Psoas muscle (tissue), 8 donors: ENCODE data around the gene NFKBIL1. TPM values are rescaled to one million over a fixed set of nuclear protein-coding genes. Genes with fewer than 3 reads are reported as not detected.

Experiments
- ATAC-seq, 4 donors: fragments of 200-7000 bp; cut with Tn5 transposase; one replicate each; pipeline ENCODE4 v1.9.1; 2020; ENCODE audit warnings: moderate library complexity in 3 of 4, mild to moderate bottlenecking in 2 of 4
- DNase-seq, 2 donors: peaks; one replicate each; pipeline ENCODE4 v3.0.0-alpha.2; 2020
- H3K27ac ChIP-seq: fragments of 200-600 bp; one replicate; pipeline ENCODE4 v1.8.0; 2022
- H3K27me3 ChIP-seq, 3 donors: fragments of 200-600 bp in 1 of 3; one replicate each; pipeline versions ENCODE4 v1.6.1 to v1.8.0; 2013 to 2022; ENCODE audit warnings: low read length in 2 of 3, mild to moderate bottlenecking in 2 of 3, moderate library complexity in 1 of 3; ENCODE audit not compliant: insufficient read depth in 3 of 3
- H3K36me3 ChIP-seq, 2 donors: fragments of 200-600 bp in 1 of 2; one replicate each; pipeline versions ENCODE4 v1.6.1 to v1.8.0; 2013 to 2022; ENCODE audit warnings: low read depth in 1 of 2, mild to moderate bottlenecking in 1 of 2, moderate library complexity in 1 of 2; ENCODE audit not compliant: insufficient read depth in 1 of 2
- H3K4me1 ChIP-seq: fragments of 200-600 bp; one replicate; pipeline ENCODE4 v1.8.0; 2022
- H3K4me3 ChIP-seq: fragments of 200-600 bp; one replicate; pipeline ENCODE4 v1.8.0; 2022; ENCODE audit warnings: mild to moderate bottlenecking
- H3K9me3 ChIP-seq: fragments of 200-600 bp; one replicate; pipeline ENCODE4 v1.8.0; 2022
- CTCF ChIP-seq: fragments of 200-600 bp; IDR thresholded peaks from one replicate; pipeline ENCODE4 v1.8.0; 2022; ENCODE audit warnings: antibody characterized with exemption
- WGBS, 3 donors: extraction: QIAGEN DNeasy Blood & Tissue Kit; methylation state at CpG; one replicate each; pipeline versions ENCODE4 v1.1.6 to v1.1.7; 2013; 5-methylcytosine and 5-hydroxymethylcytosine counted together
- intact Hi-C, 2 donors: fragments of 100-400 bp; cut with DNase I; formaldehyde crosslinking; loops; one replicate each; pipeline versions ENCODE4 v1.11.0 to v1.14.2; 2022
- polyA plus RNA-seq, 3 donors: library from polyadenylated mRNA; stranded (reverse); fragments of 200-250 nt; gene quantifications; one replicate each; pipeline ENCODE4 v1.2.3, GENCODE V29; 2013
- total RNA-seq, 4 donors: library from RNA; stranded (reverse); fragmentation: NEBNext Ultra II Directional in 2 of 4; extraction: Animal tissue kit (Norgen Biotek cat#: 25700) in 2 of 4; gene quantifications; one replicate each; pipeline versions ENCODE4 v1.2.1 to v1.2.4, GENCODE V29; 2021 to 2023
- donor health status: healthy with polysubstance abuse.
- donor health status: DM: no; HTN: no; CAD: no; lungs with moderate emphysema.
- donor health status: Bipolar disorder and iron deficiency.
- donor health status: healthy.
- donor health status: DM: yes; HTN: yes; CAD: no.
- donor health status: DM: no; HTN: no; CAD: no.
- donor health status: DM: no; HTN: no; CAD: no.
- donor health status: DM: yes; HTN: yes; CAD: no.

Gene NFKBIL1
- total and polyA plus RNA-seq, 7 donors = 13.7 to 29.3 (median 19.1) TPM

GRCh38 chr6:31530659-31531058 lies 16.7 kb upstream of the NFKBIL1 start:
- intact Hi-C loops = no loop called here
- no peak for DNase-seq
- H3K4me1 ChIP-seq = no peaks in the 10 kb centered on the region
- H3K4me3 ChIP-seq = no peak overlapping the region
- TF ChIP-seq CTCF = no peak
- no peaks in the 10 kb centered on the region for H3K27me3 ChIP-seq
- no peak overlapping the region for H3K27ac ChIP-seq
- ATAC-seq = no peak
- peaks cover 16 to 63% of the 10 kb centered on the region in 2 donors for H3K36me3 ChIP-seq
- WGBS, 3 donors = 40 to 63% (median 48%) methylated on average over 5 to 6 of the region's 6 CpGs
- no peaks in the 10 kb centered on the region for H3K9me3 ChIP-seq

- intact Hi-C loops = no loop called here
- H3K9me3 ChIP-seq = no peaks in the 10 kb centered on the region
- H3K4me3 ChIP-seq = no peak overlapping the region
- ATAC-seq = no peak
- peaks cover 19 to 68% of the 10 kb centered on the region in 2 donors for H3K36me3 ChIP-seq
- DNase-seq = no peak
- TF ChIP-seq CTCF = no peak
- H3K27ac ChIP-seq = no peak overlapping the region
- H3K4me1 ChIP-seq = no peaks in the 10 kb centered on the region
- no peaks in the 10 kb centered on the region for H3K27me3 ChIP-seq
- WGBS, 3 donors = 79 to 87% (median 85%) methylated on average over 7 of the region's 7 CpGs
Observed at GRCh38 chr6:31531162-31531561, 16.2 kb upstream of the NFKBIL1 start.

GRCh38 chr6:31531771-31532643 lies 15.4 kb upstream of the NFKBIL1 start:
- intact Hi-C loops = no loop called here
- ATAC-seq (no peak), DNase-seq (no peak)
- no peak overlapping the region for H3K27ac ChIP-seq
- H3K4me1 ChIP-seq = no peaks in the 10 kb centered on the region
- no peak for TF ChIP-seq CTCF
- H3K4me3 ChIP-seq = no peak overlapping the region
- 66 to 70% (median 69%) methylated on average over 9 of the region's 9 CpGs for WGBS, 3 donors
- H3K9me3 ChIP-seq = no peaks in the 10 kb centered on the region
- H3K36me3 ChIP-seq = peaks cover 24 to 77% of the 10 kb centered on the region in 2 donors
- no peaks in the 10 kb centered on the region for H3K27me3 ChIP-seq

GRCh38 chr6:31532644-31533454 lies 14.6 kb upstream of the NFKBIL1 start:
- DNase-seq (no peak), ATAC-seq (no peak)
- H3K36me3 ChIP-seq = peaks cover 24 to 85% of the 10 kb centered on the region in 2 donors
- intact Hi-C loops = no loop called here
- no peaks in the 10 kb centered on the region for H3K9me3 ChIP-seq
- no peak overlapping the region for H3K27ac ChIP-seq
- WGBS, 3 donors = 43 to 61% (median 44%) methylated on average over 9 of the region's 9 CpGs
- H3K4me3 ChIP-seq = no peak overlapping the region
- H3K27me3 ChIP-seq = no peaks in the 10 kb centered on the region
- TF ChIP-seq CTCF = no peak
- H3K4me1 ChIP-seq = no peaks in the 10 kb centered on the region
